Gastrocnemius medialis (tissue), 4 donors: ENCODE measurements around the gene SLC12A7.

Experiments
- POLR2A ChIP-seq, 2 donors: fragments of 450-650 bp; IDR thresholded peaks; one replicate each; pipeline ENCODE4 v1.6.1; 2017; ENCODE audit warnings: antibody characterized with exemption in 2 of 2, mild to moderate bottlenecking in 2 of 2, moderate library complexity in 2 of 2
- TF ChIP-seq, protein P1 (sequence below), 5 experiments: fragments of 450-650 bp in 3 of 5; fragments of 200-600 bp in 2 of 5; sonication (generic) in 2 of 5; IDR thresholded peaks in 4 of 5; conservative IDR thresholded peaks in 1 of 5; 1 replicate in 4 of 5; 2 replicates in 1 of 5; pipeline ENCODE4 v1.5.1; 2016 to 2019; ENCODE audit warnings: antibody characterized with exemption in 5 of 5, mild to moderate bottlenecking in 3 of 5, moderate library complexity in 3 of 5

DNA sequence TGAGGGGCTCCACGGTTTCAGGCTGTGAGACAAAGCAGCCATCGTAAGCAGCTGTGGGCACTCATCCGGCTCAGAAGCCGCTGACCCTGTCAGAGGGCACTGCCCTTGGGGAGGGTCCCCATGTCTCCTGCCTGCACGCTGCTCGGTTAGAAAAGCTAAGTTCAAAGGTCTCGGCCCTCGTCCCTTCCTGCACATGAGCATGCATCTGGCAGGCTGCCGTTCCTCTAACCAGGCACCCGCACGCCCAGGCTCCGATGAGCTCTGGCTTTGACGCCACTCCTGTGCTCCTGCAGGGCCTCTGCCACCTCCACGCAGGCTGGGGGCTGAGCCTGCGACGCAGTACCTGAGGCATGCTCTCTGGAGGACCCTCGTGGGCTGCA lies 52.0 kb downstream of the SLC12A7 start:
- TF ChIP-seq, protein P1, sequence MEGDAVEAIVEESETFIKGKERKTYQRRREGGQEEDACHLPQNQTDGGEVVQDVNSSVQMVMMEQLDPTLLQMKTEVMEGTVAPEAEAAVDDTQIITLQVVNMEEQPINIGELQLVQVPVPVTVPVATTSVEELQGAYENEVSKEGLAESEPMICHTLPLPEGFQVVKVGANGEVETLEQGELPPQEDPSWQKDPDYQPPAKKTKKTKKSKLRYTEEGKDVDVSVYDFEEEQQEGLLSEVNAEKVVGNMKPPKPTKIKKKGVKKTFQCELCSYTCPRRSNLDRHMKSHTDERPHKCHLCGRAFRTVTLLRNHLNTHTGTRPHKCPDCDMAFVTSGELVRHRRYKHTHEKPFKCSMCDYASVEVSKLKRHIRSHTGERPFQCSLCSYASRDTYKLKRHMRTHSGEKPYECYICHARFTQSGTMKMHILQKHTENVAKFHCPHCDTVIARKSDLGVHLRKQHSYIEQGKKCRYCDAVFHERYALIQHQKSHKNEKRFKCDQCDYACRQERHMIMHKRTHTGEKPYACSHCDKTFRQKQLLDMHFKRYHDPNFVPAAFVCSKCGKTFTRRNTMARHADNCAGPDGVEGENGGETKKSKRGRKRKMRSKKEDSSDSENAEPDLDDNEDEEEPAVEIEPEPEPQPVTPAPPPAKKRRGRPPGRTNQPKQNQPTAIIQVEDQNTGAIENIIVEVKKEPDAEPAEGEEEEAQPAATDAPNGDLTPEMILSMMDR (IDR thresholded peaks at IDR 0.05 in 4 of 5, conservative IDR thresholded peaks at IDR 0.05 in 1 of 5) = no peak
- TF ChIP-seq POLR2A (IDR thresholded peaks at IDR 0.05) = no peak
